ENCODE results near the gene RPS27. TPM values are rescaled to one million over a fixed set of nuclear protein-coding genes. Genes with fewer than 3 reads are reported as not detected.

Gene RPS27
- total RNA-seq: 917 TPM
- long read RNA-seq, transcript RPS27-204 (4 exons, 573 nt): minor isoform, 10 of 409 reads
- long read RNA-seq, transcript RPS27-201 (4 exons, 359 nt): major isoform, 398 of 409 reads
- long read RNA-seq, partial matches to known transcripts: 0 of 409 reads
- long read RNA-seq, other reads (novel, unspliced or antisense): 0 of 409 reads

DNA sequence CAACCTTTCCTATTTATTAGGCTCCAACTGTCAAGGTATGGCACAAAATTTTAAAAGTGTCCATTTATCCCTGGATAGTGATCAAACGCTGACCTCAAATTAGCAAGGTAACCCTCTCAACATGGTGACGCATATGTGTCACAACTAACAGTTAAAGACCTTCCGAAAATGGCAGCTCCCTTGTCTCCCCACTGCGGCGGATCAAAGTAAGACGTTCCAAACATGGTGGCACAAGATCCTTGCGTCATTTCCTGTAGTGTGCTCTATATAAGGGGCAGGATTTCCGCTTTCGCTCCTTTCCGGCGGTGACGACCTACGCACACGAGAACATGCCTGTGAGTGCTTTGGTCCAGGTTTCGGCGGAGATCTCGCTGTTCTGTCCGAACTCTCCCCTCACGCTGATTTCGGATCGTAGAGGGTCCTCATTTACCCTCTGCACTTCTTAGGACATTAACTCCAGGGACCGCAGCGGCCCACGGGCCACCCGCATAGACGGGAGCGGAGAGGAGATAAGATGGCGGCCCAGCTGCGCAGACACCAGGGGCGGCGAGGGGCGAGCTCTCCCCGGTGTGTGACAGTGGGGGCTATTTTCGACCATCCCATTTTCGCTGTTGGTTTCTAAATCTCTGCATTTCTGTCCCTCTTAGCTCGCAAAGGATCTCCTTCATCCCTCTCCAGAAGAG is at the start of gene RPS27:
Gene RPS27, plus strand, starts transcription at position 295 of the 683 bp plus-strand sequence. Its CDS starts 35 bp downstream, at position 330.
- intact Hi-C loops (cut with micrococcal nuclease): loop anchor here (10.0 kb wide), 1 partner anchor 194 kb away; no protein-coding TSS in a partner anchor

DNA sequence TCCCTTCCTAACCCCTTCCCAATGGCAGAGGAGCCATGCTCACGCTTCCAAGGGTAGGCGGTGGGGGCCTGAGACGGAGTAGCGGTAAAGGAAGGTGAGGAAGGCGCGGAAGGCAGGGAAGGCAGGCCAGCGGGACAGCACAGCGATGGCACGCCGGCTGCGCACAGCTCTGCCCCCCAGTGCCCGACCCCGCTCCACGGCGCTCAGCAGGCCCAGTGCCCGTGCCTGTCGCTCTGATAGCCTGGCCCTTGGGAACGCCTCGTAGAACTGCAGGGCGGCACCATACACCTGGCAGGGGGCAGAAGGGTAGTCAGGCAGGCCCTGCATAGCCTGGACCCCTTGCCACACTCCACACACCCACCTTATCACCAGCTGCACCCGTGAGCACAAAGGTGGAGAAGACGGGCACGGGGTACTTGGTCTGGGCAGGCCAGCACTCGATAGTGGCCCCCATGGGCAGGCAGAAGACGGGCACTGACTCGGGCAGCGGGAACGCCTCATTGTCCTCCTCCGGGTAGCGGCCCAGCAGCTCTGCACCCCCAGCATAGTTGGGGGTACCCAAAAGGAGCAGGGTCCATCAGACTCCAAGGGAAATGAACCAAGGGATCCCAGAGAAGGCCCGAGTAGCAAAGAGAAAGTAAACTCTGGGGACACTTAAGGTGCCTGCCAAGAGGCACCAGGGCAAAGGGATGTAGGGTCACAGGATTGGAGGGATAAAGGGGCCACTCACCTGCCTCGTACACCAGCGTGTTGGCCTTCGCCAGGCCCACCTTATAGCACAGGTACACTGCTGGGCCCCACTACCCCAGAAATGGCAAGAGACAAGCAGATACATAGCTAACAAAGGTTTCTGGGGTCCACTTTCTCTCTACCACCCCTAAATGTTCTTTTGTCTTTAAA is 48.5 kb upstream of the RPS27 start:
- no peak for ATAC-seq
- peak; percentile 22 for DNase-seq
- intact Hi-C loops (cut with micrococcal nuclease): no loop called here

More for the DNA sequence above, at the start of gene RPS27:
- ATAC-seq (peak; percentile 79), DNase-seq (peak; percentile 84)

DNA sequence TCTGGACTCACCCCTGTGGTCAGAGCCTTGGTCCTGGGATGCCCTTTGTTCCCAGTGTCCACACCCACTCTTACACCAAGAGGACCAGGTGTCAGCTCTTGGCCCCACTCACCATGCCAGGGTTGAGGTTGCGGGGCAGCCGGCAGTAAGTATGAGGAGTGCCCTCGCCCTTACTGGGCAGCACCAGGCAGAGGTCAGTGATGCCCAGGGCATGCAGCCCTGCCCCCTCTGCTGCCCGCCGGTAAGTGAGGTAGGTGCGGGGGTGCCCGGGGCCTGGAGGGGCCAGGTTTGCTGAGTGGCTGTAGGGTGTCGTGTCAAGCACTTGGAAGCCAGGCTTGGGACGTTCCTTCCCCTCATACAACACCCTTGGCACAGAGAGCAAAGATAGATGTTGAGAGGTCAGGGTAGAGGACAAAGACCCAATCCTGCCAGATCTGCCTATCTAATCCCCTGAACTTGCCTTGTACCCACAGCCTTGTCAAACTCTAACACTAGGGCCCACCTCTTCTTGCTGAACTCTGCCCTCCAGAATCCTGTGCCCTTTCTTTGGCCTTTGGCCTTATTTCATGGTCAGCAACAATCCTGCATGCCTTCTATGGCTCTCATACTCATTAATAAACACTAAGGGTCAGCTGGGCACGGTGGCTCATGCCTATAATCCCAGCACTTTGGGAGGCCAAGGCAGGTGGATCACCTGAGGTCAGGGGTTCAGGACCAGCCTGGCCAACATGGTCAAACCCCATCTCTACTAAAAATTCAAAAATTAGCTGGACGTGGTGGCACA is 47.6 kb upstream of the RPS27 start:
- intact Hi-C loops (cut with micrococcal nuclease): no loop called here
- ATAC-seq (no peak), DNase-seq (no peak)

DNA sequence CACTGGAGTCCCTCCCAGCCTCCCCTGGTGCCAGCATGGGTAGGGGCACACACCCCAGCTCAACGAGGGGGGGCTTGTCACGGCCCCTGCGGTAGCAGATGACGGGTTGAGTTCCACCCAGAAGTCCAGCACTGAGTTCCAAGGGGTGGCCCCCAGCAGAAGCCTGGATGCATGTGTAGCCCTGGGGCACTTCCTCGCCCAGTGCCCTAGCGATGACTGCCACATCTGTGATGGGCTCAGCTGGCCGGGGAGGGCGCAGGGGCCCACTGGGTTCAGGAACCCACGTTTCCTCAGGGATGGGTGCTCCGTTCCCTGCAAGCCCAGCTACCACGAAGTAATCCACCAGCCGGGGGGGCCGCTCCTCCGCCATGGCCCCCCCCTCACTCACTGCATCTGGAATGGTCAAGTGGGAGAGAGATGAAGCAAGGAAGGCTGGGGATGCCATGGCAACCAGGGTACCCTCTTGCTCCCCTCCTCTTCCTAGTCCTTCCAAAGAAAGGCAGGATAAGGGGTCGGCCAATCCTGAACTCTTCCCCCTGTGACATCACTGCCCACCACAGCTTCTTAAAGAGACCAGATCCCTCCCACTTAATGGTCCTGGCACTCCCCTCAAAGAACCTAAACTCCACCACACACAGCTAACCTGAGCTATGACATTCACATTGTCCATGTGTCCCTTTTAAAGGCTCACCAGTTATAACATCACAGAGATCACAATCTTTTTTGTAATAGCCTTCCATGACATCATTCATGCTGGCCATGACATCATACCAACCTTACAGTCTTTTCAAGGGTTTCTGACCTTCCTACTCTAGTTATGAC is 46.3 kb upstream of the RPS27 start:
- intact Hi-C loops (cut with micrococcal nuclease): no loop called here
- DNase-seq: peak; percentile 35
- ATAC-seq: no peak

DNA sequence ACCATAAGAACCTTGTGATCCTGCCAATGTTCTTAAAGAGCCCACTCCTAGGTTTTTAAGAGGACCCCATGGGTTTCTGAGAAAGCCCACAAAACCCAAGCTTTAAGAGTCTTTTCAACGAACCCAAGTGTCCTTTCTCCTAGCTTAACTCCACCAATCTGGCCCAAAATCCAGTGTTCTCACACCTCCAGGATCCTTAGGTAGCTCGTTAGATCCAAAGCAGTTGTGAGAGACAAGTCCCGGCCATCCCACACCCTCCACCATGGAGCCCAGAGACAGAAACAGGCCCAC is 45.8 kb upstream of the RPS27 start:
- no peak for DNase-seq
- intact Hi-C loops (cut with micrococcal nuclease): no loop called here
- no peak for ATAC-seq

DNA sequence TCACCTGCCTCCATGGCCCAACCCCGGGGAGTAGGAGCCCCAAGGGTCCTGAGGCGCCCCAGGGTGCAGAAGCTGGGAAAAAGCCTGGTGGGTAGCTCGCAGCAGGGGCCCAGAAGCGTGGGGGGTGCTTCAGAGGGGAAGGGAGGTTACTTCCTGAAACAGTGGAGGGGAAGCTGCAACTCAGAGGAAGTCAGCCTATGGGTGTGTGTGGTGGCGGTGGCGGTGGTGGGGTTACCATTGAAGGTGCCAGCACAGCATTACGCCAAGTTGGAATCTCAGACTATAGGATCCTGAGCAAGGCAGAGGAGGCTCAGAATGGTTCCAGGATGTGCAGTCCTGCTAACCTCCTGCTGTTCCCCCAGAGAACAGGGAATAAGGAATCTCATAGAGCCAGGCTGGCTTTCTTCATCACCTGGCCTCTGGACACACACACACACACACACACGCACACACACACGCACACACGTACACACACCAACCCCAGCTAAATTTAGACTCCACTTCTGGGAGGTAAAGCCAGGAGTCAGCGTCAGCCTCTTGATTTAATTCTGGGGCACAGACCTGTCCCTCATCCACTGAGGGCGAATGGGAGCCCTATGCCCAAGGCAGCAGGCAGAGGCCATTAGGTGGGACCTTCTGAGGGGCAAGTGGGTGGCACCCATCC is 45.3 kb upstream of the RPS27 start:
- DNase-seq: peak; percentile 81
- ATAC-seq: peak; percentile 70
- intact Hi-C loops (cut with micrococcal nuclease): no loop called here

DNA sequence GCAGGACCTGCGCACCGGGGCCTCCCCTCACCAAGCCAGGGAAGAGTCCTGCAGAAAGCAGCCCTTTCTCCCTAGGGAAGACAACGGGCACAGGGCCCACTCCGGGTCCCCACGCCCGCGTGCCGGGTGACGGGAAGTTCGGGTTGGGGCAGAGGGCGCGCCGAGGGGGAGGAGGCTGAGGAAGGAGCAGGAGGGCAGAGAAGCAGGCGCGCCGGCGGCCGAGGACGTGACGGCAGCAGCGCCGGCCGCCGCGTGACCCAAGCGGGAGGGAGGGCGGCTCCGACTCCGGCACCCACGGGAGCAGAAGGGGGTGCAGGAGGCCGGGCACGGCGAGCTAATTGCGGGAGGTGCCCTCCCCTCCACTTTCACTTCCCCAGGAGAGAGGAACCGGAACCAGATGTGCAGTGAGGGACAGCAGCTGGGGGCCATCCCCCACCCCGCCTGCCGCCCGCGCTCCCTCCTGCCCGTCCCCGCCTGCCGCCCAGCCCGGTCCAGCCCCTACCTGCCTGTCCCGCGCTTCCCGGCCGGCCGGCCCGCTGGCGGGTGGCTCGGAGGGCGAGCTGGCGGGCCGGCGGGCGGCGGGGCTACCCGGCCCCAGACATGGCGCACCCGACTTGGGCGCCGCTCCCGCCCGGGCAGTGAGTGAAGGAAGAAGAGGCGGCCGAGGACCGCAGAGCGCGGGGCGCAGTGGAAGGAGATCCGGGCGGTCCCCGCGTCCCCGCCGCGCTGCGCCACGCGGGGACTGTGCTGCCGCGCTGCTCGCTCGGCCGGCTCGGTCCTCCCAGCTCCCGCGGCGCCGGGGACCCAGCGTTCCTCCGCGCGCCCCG is 44.6 kb upstream of the RPS27 start:
- intact Hi-C loops (cut with micrococcal nuclease): no loop called here
- ATAC-seq (peak; percentile 84), DNase-seq (peak; percentile 94)

DNA sequence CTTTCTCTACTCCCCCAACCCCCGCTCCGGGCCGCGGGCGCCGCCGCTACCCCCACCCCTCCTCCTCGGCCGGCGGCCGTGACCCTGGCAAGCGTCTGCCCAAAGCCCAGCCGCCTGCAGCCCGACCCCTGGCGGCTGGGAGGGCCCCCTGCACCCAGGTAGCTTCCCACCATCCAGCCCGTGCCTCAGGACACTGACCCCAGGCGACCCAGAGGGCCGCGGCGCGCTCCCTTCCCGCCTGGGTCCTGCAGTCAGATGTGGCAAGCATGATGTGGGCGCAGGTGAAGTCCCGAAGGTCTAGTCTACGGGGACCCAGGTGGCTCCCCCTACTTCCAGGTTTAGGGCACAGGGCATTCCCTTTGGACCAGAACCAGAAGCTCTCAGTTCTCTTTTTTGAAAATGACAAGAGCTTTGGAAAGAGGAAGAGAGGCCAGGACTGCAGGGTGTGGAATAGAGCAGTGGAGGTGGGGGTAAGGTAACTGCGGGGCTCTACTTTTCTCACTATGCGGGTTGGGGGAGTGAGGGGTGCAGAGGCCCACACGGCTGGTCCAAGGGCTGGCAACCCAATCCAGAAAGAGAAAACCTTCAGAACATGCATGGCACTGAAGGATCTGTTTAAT is 43.8 kb upstream of the RPS27 start, which contains the start of gene DENND4B:
Gene DENND4B, minus strand, starts transcription at position 97 of the 620 bp plus-strand sequence. CDS start 2,344 bp downstream, outside the sequence.
- intact Hi-C loops (cut with micrococcal nuclease): no loop called here
- ATAC-seq: peak; percentile 78

DNA sequence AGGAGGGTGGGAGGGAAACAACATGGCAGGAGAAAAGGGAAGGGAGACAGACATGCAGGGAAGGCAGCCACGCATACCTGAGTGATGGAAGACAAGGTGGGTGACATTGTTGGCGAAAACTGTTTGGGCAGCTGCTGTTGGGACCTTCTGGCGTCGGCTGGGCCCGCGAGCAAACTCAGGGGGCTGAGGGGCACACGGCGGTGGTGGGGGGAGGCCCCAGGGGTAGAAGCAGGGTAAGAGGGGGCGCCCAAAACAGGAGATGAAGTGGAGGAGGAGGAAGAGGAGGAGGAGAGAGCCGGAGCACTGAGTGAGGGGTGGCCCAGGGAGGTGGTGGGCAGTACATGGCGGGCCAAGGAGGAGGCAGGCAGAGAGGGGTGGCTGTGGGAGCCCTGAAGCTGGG is 39.4 kb upstream of the RPS27 start:
- DNase-seq: peak; percentile 10
- ATAC-seq: no peak
- intact Hi-C loops (cut with micrococcal nuclease): no loop called here

More for the DNA sequence above, 43.8 kb upstream of the RPS27 start, which contains the start of gene DENND4B:
- peak; percentile 91 for DNase-seq

DNA sequence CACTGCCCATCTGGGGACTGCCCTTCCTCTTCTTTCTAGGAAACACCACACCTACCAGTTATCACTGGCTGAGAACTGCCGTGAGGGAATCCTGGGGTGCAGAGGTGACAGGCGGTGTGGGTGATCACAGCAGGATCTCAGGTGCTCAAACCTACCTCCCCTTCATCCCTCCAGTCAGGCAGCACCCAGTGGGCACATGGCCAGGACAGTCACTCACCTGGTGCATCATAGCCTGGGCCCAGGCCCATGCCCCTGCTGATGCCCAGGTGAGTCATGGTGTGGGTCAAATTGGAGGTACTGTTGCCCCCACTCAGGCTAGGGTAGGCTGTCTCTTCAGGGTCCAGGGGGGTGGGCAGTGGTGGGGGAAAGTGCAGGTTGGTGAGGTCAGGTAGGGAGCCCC is 38.8 kb upstream of the RPS27 start:
- ATAC-seq (no peak), DNase-seq (peak; percentile 26)
- intact Hi-C loops (cut with micrococcal nuclease): no loop called here

DNA sequence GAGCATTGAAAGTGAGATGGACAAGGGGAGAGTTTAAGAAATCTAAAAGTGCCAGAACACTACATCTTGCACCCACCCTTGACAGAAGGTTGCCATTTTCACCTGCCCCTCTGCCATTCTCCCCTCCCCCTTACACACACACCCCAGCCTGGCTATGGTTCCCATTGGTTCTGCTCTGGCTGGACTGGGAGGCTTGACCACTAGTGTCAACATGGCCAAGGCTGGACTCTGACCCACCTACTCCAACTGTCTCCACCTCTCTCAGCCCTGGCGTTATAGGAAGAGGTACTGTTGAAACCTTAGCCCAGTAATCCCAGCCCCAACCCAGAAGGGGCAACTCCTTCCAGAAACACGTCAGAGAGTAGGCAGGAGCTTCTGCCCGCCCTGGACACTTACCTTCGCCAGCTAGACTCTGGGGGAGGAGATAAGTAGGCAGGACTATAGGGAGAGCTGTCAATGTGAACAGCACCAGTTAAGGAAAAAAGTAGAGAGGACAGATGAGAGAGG is 36.6 kb upstream of the RPS27 start:
- ATAC-seq: no peak
- intact Hi-C loops (cut with micrococcal nuclease): no loop called here

DNA sequence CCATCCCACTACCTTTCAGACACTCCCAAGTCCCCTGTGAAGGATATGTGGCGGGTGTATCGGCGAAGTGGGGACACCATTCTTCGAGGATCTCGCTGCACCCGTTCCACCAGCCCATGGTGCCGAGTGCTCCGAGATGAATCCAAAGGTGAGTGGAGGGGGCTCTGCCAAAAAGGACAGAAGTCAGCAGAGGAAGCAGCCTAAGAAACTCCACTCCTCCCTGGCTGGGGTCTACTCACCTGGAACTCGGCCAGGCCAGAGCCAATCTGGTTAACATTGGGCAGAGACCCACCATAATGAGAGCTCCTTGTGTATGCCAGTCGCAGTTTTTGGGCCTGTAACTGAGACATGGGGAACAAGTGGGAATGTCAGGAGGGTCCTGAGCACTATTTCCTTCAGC is 35.7 kb upstream of the RPS27 start:
- no peak for DNase-seq
- ATAC-seq: no peak

More for the DNA sequence above, 36.6 kb upstream of the RPS27 start:
- DNase-seq: no peak

DNA sequence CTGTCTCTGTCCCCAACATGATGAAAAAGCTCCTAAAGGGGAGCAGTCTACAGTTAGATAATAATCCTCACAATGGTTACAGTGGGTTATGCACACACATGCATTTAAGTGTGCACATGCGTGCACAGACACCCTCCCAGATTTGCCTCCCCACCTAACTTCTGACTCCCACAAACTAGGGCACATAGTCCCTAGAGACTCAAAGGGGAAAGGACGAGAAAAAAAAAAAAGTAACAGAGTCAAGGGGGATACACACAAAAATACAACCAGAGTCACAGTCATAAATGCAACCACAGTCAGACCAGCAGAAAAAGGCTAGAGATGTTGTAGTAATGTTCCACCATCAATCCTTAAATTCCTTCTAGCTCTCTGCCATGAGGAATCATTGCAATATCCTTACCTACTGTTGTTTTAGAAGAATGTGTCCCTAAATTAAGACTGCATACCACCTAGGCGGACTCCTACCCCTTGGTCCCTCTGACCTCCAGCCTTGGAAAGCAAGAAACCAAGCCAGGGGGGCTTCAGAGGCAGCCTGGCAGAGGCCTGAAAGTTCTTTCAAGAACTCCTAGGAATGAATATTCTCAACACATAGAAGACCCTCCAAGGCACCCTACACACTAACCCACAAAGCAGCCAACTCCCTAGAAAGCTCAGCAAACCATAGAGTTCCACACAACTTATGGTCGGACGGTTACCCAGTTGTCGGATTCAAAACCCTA is 33.4 kb upstream of the RPS27 start:
- DNase-seq (no peak), ATAC-seq (no peak)
- intact Hi-C loops (cut with micrococcal nuclease): no loop called here

More for the DNA sequence above, 35.7 kb upstream of the RPS27 start:
- intact Hi-C loops (cut with micrococcal nuclease): no loop called here

DNA sequence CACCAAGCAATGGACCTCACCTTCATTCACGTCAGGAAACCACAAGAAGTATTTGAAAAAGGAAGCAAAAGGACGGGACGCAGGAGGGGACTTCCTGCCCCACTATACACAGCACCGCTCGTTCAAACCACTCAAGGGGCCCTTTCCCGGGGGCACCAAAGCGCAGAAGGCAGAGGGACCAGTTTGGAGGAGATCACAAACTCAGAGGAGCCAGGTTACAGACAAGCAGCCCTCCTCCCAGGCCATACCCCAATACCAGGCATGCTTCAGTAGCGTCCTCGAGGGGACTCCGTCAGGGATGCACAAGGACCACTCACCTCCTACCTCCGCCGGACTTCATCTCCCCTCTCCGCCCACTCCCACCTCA is 32.8 kb upstream of the RPS27 start:
- intact Hi-C loops (cut with micrococcal nuclease): no loop called here
- ATAC-seq: peak; percentile 1
- no peak for DNase-seq

DNA sequence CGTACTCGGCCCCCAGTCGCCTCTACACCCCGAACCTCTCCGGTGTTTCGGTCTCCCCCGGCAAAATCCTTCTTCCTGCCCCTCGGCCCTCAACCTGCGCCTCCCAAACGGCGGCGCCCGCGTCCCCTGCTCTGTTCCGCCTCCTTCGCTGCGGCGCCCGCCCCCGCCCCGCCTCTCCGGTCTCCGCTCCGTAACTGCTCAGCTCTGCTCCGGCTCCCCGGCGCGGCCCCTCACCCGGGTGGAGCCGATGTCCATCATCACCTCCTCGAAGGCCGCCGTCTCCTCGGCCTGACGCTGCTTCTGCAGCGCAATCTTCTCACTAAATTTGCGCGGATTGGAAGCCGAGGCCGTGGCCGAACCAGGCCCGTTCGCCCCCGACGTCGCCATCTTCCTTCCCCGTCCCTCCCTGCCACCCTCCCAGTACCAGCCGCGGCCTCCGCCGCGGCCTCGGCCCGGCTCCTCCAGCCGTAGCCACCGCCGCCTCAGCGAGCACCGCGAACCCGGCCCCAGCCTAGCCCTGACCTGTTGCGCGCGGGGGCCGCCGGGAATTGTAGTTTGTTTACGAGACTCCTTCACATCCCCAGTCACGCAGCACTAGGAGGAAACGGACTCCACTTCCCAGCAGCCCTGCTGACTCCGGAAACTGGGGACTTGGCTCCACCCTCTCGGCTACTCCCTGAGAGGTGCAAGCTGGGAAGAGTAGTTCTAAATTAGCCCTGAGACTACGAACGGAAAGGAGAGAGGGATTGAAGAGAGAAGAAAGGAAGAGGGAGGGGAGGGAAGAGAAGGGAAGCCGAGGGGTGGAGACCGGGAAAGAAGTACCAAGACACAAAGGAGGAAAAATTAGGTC is 32.2 kb upstream of the RPS27 start, which contains the start of gene CRTC2:
Gene CRTC2, minus strand, starts transcription at position 502 of the 850 bp plus-strand sequence. Its CDS starts 115 bp downstream, at position 387.
- intact Hi-C loops (cut with micrococcal nuclease): no loop called here
- peak; percentile 99 for DNase-seq

More for the DNA sequence above, 32.2 kb upstream of the RPS27 start, which contains the start of gene CRTC2:
- ATAC-seq: peak; percentile 86
